Nephron progenitor cell (in vitro differentiated cells): ENCODE results near the gene ACKR3.

Experiments used
- DNase-seq: peaks from one replicate; pipeline ENCODE4 v3.0.0; 2021
- H3K27ac Mint-ChIP-seq: 2 replicates; pipeline ENCODE4 v1.8.0; 2021; ENCODE audit warnings: mild to moderate bottlenecking, moderate library complexity, mixed read lengths
- H3K27me3 Mint-ChIP-seq: 2 replicates; pipeline ENCODE4 v1.8.0; 2021; ENCODE audit warnings: mild to moderate bottlenecking, low read depth, mixed read lengths; ENCODE audit not compliant: poor library complexity
- H3K36me3 Mint-ChIP-seq: 2 replicates; pipeline ENCODE4 v1.8.0; 2021; ENCODE audit warnings: low read depth, mixed read lengths
- H3K4me1 Mint-ChIP-seq: 2 replicates; pipeline ENCODE4 v1.8.0; 2021; ENCODE audit warnings: mixed read lengths
- H3K4me3 Mint-ChIP-seq: 2 replicates; pipeline ENCODE4 v1.8.0; 2021; ENCODE audit warnings: mild to moderate bottlenecking, moderate library complexity, mixed read lengths
- H3K9me3 Mint-ChIP-seq: 2 replicates; pipeline ENCODE4 v1.8.0; 2021; ENCODE audit warnings: mild to moderate bottlenecking, moderate library complexity, mixed read lengths
- CTCF ChIP-seq: fragments of 200-600 bp; sonication (generic); IDR thresholded peaks from 2 replicates; pipeline ENCODE4 v1.5.0; 2021; ENCODE audit warnings: antibody characterized with exemption

The ACKR3 gene

GRCh38 chr2:236616624-236617023, 47.0 kb downstream of the ACKR3 start:
- H3K27me3 Mint-ChIP-seq: peaks cover 37% of the 10 kb centered on the region
- no peak for TF ChIP-seq CTCF
- no peaks in the 10 kb centered on the region for H3K9me3 Mint-ChIP-seq
- H3K4me3 Mint-ChIP-seq: no peak overlapping the region
- no peak overlapping the region for H3K27ac Mint-ChIP-seq
- no peaks in the 10 kb centered on the region for H3K36me3 Mint-ChIP-seq
- peaks cover 32% of the 10 kb centered on the region for H3K4me1 Mint-ChIP-seq
- no peak for DNase-seq

- Mint-ChIP-seq H3K27me3 (peaks cover 36% of the 10 kb centered on the region), H3K36me3 (no peaks in the 10 kb centered on the region), H3K4me3 (no peak overlapping the region), H3K9me3 (no peaks in the 10 kb centered on the region), H3K27ac (no peak overlapping the region), H3K4me1 (peaks cover 28% of the 10 kb centered on the region)
- no peak for TF ChIP-seq CTCF
- no peak for DNase-seq
Measured at GRCh38 chr2:236617221-236617737, 47.7 kb downstream of the ACKR3 start.

- Mint-ChIP-seq H3K27me3 (peaks cover 38% of the 10 kb centered on the region), H3K9me3 (no peaks in the 10 kb centered on the region), H3K27ac (no peak overlapping the region), H3K4me3 (no peak overlapping the region), H3K4me1 (peaks cover 23% of the 10 kb centered on the region), H3K36me3 (no peaks in the 10 kb centered on the region)
- DNase-seq: no peak
- no peak for TF ChIP-seq CTCF
Measured at GRCh38 chr2:236617796-236618195, 48.2 kb downstream of the ACKR3 start.

- Mint-ChIP-seq H3K4me3 (no peak overlapping the region), H3K36me3 (no peaks in the 10 kb centered on the region), H3K4me1 (peaks cover 18% of the 10 kb centered on the region), H3K27me3 (peaks cover 38% of the 10 kb centered on the region), H3K9me3 (no peaks in the 10 kb centered on the region), H3K27ac (no peak overlapping the region)
- DNase-seq: no peak
- no peak for TF ChIP-seq CTCF
Measured at GRCh38 chr2:236618370-236618769, 48.7 kb downstream of the ACKR3 start.

- TF ChIP-seq CTCF: no peak
- H3K27ac Mint-ChIP-seq: no peak overlapping the region
- DNase-seq: no peak
- H3K27me3 Mint-ChIP-seq: peaks cover 43% of the 10 kb centered on the region
- peaks cover 5% of the 10 kb centered on the region for H3K4me1 Mint-ChIP-seq
- H3K9me3 Mint-ChIP-seq: no peaks in the 10 kb centered on the region
- no peaks in the 10 kb centered on the region for H3K36me3 Mint-ChIP-seq
- no peak overlapping the region for H3K4me3 Mint-ChIP-seq
Measured at GRCh38 chr2:236619910-236620612, 50.4 kb downstream of the ACKR3 start.

GRCh38 chr2:236621786-236622185, 52.2 kb downstream of the ACKR3 start:
- H3K36me3 Mint-ChIP-seq: no peaks in the 10 kb centered on the region
- H3K9me3 Mint-ChIP-seq: no peaks in the 10 kb centered on the region
- no peak overlapping the region for H3K4me3 Mint-ChIP-seq
- no peak for TF ChIP-seq CTCF
- peaks cover 5% of the 10 kb centered on the region for H3K4me1 Mint-ChIP-seq
- no peak for DNase-seq
- peaks cover 45% of the 10 kb centered on the region for H3K27me3 Mint-ChIP-seq
- no peak overlapping the region for H3K27ac Mint-ChIP-seq
